ENCODE measurements around the gene OBSL1.

OBSL1 gene

GRCh38 chr2:219554350-219554749 lies 17.0 kb downstream of the OBSL1 start:
- H3K4me3 ChIP-seq (ENCODE audit: low read length) = no peak overlapping the region
- no peak for TF ChIP-seq ZNF274 (IDR thresholded peaks at IDR 0.05; ENCODE audit: low read depth, low read length)

DNA sequence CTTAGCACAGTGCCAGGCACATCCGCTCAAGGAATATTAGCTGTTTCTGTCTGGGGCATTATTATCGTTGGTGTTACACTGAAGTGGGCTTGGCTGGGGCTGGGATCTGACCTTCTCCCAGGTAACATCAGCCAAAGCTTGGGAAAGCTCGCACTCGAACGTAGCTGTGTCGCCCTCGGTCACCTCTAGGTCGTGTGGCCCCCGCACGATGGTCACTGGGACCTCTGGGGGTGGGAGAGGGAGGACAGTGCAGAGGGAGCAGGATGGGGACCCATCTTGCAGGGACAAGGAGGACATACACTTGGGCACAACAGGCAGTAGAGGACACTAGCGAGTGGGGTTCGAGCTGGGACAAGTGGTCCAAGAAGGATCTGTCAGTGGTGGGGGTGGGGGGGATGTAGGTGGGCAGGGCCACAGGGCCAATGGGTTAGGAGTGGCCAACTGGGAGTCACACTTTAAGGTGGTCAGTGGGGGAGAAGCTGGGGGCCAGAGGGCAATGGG lies 17.8 kb downstream of the OBSL1 start:
- no peak overlapping the region for H3K4me3 ChIP-seq (ENCODE audit: low read length)
- no peak for TF ChIP-seq ZNF274 (IDR thresholded peaks at IDR 0.05; ENCODE audit: low read depth, low read length)

DNA sequence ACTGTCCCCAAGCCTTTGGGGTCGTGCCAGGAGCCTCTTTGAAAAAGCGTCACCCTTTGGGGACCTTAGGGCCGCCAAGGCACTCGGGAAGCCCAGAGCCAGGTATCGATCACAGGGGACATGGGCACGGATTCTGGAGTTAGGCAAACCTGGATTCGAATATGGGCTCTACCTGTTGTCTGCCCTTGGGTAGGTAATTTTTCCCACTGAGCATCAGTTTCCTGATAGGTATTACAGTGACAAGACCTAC lies 18.2 kb downstream of the OBSL1 start:
- H3K4me3 ChIP-seq (ENCODE audit: low read length) = no peak overlapping the region
- TF ChIP-seq ZNF274 (IDR thresholded peaks at IDR 0.05; ENCODE audit: low read depth, low read length) = no peak

DNA sequence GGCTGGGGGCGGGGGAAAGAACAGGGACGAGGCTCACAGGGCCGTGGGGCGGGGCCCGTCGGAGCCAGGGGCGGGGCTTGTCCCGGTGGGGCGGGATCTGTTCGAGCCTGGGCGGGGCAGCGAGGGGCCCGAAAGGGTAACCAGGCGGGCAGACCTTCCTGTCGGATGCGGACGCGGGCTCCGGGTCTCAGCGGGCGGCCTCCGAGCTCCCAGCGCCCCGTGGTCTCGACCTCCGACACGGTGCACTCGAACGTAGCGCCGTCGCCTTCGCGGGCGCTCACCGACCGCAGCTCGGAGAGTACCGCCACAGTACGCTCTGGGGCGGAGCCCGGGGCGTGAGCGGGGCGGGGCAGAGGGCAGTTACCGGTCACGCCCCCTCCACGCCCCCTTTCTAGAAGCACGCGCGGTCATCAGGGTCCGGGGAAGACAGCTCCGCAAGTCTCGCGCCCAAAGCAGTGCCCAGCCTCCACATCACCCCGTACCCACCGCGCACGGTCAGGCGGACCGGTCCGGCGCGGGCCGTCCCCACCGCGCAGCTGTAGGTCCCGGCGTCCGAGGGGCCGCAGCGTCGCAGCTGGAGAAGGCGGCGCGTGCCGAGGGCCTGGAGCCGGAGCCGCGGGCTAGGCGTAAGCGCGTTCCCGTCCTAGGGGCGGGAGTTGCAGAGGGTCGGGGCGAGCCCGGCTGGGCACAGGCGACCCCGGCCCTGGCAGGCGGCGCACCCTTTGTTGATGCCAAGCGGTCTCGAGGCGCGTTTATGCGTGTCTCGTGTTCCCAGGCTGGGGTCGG lies 18.8 kb downstream of the OBSL1 start:
- TF ChIP-seq ZNF274 (IDR thresholded peaks at IDR 0.05; ENCODE audit: low read depth, low read length) = no peak
- peak overlapping the region; percentile 53; the same call in 1 of the 2 replicates for H3K4me3 ChIP-seq (ENCODE audit: low read length)

DNA sequence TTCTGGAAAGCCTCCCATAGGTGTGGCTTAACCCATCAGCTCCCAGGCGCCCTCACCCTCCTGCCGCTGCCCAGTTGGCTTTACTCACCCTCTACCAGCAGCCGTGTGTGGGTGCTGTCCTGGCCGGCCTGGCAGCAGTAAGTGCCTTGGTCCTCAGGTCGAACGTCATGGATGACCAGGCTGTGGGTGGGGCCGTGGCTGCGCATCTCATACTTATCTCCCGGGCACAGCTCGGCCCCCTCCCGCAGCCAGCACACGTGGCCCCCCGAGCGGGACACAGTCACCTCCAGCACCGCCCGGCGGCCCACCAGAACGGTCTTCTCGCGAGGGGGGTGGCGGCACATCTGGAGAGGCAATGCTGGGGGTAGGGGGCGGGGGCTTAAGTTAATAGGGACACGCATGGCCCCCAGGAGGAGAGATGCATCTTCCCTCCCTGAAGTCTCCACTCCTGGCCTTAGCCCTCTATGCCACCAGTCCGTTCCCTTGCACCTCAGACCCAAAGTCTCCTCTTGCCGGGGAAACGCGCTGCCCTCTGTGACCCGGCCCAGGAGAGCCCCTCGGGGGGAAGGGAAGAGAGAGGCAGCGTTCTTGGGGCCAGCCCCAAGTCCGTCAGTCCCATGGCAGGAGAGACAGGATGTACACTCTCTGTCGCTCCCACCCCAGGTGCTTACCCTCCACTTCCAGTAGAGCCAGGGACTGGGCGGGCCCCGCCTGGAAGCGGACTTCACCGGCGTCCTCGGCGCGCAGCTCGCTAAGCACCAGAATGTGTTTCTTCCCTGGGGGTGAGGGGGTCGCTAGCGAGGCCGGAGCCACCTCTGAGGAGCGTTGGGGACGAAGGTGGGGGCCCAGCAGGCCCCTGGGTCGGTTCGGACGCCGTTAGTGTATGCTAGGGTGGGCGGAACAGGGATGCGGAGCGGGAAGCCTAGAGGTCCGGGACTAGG lies 19.6 kb downstream of the OBSL1 start:
- peak overlapping the region; percentile 53; the same call in 1 of the 2 replicates for H3K4me3 ChIP-seq (ENCODE audit: low read length)
- no peak for TF ChIP-seq ZNF274 (IDR thresholded peaks at IDR 0.05; ENCODE audit: low read depth, low read length)

- no peak for TF ChIP-seq ZNF274 (IDR thresholded peaks at IDR 0.05; ENCODE audit: low read depth, low read length)
- no peak overlapping the region for H3K4me3 ChIP-seq (ENCODE audit: low read length)
Observed at GRCh38 chr2:219549619-219550018, 21.7 kb downstream of the OBSL1 start.

- H3K4me3 ChIP-seq (ENCODE audit: low read length) = no peak overlapping the region
- TF ChIP-seq ZNF274 (IDR thresholded peaks at IDR 0.05; ENCODE audit: low read depth, low read length) = no peak
Observed at GRCh38 chr2:219548990-219549389, 22.3 kb downstream of the OBSL1 start.

DNA sequence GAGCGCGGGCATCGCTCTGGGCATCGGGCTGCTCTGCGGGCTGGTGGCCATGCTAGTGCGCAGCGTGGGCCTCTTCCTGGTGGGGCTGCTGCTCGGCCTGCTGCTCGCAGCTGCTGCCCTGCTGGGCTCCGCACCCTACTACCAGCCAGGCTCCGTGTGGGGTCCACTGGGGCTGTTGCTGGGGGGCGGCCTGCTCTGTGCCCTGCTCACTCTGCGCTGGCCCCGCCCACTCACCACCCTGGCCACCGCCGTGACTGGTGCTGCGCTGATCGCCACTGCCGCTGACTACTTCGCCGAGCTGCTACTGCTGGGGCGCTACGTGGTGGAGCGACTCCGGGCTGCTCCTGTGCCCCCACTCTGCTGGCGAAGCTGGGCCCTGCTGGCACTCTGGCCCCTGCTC lies 23.7 kb downstream of the OBSL1 start:
- no peak overlapping the region for H3K4me3 ChIP-seq (ENCODE audit: low read length)
- TF ChIP-seq ZNF274 (IDR thresholded peaks at IDR 0.05; ENCODE audit: low read depth, low read length) = no peak

GRCh38 chr2:219545943-219546352 lies 25.4 kb downstream of the OBSL1 start:
- no peak overlapping the region for H3K4me3 ChIP-seq (ENCODE audit: low read length)
- TF ChIP-seq ZNF274 (IDR thresholded peaks at IDR 0.05; ENCODE audit: low read depth, low read length) = no peak

- no peak overlapping the region for H3K4me3 ChIP-seq (ENCODE audit: low read length)
- no peak for TF ChIP-seq ZNF274 (IDR thresholded peaks at IDR 0.05; ENCODE audit: low read depth, low read length)
Observed at GRCh38 chr2:219545295-219545942, 25.9 kb downstream of the OBSL1 start.

DNA sequence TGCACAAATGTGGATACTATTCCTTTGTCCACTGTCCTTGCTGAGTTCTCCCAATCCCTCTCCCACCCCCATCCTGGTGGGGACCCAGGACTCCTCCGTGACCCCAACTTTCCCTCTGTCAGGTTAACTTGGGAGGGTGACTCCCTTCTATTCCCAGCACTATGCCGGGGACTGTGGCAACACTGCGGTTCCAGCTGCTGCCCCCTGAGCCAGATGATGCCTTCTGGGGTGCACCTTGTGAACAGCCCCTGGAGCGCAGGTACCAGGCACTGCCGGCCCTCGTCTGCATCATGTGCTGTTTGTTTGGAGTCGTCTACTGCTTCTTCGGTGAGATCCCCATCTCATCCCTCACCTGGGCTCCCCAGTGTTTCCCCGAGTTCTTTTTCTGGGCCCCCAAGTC lies 26.8 kb downstream of the OBSL1 start:
- no peak for TF ChIP-seq ZNF274 (IDR thresholded peaks at IDR 0.05; ENCODE audit: low read depth, low read length)
- no peak overlapping the region; the same call in 1 of the 2 replicates for H3K4me3 ChIP-seq (ENCODE audit: low read length)

DNA sequence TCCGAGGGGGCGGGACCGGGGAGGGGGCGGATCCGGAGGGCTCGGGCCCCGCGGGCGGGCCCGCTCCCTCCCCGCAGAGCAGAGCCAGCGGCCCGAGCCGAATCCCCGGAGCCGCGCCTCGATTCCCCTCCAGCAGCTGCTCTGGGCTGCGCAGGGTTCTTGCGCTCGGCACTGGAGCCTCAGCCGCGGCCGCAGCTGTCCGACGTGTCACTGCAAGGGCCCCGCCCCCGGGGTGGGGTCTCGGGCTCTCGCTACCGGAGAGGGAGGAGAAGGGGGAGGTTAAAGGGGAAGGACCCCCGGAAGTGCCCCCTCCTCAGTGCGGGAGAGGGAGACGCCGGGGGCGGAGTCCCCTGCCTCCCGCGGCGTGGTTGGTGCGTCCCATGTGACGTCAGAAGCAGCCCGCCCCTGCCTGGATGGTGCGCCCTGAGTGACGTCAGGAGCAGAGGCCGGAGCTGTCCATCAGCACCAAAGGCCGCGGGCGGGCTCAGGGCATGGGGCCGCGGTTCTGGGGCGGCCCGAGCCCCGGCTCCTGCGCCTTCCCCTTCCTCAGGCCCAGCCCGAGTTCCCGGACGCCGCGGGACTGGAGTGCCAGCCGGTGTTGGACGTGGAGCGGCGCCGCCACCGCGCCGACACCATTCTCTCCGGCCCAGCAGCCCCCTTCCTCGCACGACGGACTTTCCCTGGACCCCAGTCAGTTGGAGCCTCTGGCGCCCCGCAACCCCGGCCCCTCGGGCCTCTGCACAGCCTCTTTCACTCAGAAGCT lies 27.6 kb downstream of the OBSL1 start, which contains the start of the genes CHPF and TMEM198:
CHPF (minus strand) TSS at position 214 of the 763 bp plus-strand sequence. CDS start 271 bp downstream, outside the sequence.
TMEM198 (plus strand) TSS at position 433 of the 763 bp plus-strand sequence. CDS start 700 bp downstream, outside the sequence.
- peak within 1 kb of the TSS; percentile 67 for H3K4me3 ChIP-seq (ENCODE audit: low read length)
- TF ChIP-seq ZNF274 (IDR thresholded peaks at IDR 0.05; ENCODE audit: low read depth, low read length) = no peak

- H3K4me3 ChIP-seq (ENCODE audit: low read length) = peak overlapping the region; percentile 67
- TF ChIP-seq ZNF274 (IDR thresholded peaks at IDR 0.05; ENCODE audit: low read depth, low read length) = no peak
Observed at GRCh38 chr2:219542931-219543595, 28.3 kb downstream of the OBSL1 start.
